CD4-positive, alpha-beta T cell treated with Interleukin-21 for 1 hour (primary cell): Measurements from ENCODE around the gene HSFX1.

Experiments used
- DNase-seq: peaks from one replicate; pipeline ENCODE4 v3.0.0-alpha.2; 2020

Gene HSFX1

GRCh38 chrX:149807747-149808458 lies 34.0 kb downstream of the HSFX1 start:
- DNase-seq: no peak

GRCh38 chrX:149818652-149819051 lies 44.8 kb downstream of the HSFX1 start:
- no peak for DNase-seq

GRCh38 chrX:149819371-149819770 lies 45.5 kb downstream of the HSFX1 start:
- no peak for DNase-seq

GRCh38 chrX:149825424-149825823 lies 51.6 kb downstream of the HSFX1 start:
- DNase-seq: peak; percentile 46
